GM19397 (cell line): ENCODE measurements around the gene ACACA.

ENCODE experiments used
- ATAC-seq: cut with Tn5 transposase; IDR thresholded peaks from one replicate; pipeline ENCODE4 v1.9.1; 2021; ENCODE audit warnings: mild to moderate bottlenecking, moderate library complexity; ENCODE audit not compliant: unreplicated experiment

ACACA gene

GRCh38 chr17:37142294-37142896, 264.2 kb downstream of the ACACA start:
- ATAC-seq: no peak

DNA sequence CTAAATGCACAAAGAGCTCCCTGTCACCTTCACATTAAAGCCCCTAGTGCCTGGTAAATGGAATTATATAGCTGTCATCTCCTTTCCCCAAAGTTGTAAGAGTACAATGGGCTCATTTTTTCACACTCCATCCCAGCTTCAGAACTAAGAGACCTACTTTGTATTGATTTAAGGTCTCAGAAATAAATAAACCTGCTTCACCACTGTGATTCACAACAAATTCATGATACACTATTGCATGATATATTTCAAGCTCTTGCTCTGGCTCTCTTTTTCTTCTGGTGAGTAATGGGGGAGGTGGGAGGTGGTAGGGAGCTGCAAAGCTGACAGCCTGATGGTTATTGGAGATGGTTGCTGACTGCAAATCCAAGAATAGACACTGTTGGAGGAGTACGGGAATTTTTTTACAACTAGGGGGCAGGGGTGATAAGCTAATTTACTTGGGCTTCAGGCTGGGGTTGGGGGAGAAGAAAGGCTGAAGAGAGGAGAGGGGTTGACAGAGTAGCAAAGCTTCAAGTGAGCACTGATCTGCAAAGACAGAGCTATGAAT, 268.0 kb downstream of the ACACA start:
- no peak for ATAC-seq

DNA sequence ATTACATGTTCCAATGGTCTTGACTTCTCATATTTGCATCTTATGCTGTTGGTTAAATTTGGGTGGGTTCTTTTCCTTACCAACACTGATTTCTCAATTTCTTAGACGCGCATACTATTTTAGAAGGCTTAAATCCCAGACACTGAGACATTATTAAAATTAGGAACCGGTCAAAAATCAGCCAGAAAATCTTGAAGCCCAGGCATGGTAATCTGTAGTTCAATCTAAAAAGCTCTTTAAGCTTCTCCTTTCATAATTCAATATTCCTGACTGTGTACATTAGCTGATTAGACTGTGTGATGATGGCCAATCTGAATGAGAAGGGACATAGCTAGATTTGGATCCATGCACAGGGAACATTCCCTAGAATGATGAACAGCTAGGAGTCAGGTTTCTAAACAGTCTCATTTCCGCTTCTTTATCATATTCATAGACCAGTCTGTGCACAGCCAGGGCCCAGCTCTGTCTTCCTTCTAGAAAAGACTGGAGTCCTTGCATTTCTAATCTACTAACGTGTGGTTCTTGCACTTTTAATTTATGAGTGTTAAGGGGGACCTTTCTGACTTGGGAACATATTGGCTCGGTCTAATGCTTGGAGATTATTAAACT, 268.6 kb downstream of the ACACA start:
- no peak for ATAC-seq

DNA sequence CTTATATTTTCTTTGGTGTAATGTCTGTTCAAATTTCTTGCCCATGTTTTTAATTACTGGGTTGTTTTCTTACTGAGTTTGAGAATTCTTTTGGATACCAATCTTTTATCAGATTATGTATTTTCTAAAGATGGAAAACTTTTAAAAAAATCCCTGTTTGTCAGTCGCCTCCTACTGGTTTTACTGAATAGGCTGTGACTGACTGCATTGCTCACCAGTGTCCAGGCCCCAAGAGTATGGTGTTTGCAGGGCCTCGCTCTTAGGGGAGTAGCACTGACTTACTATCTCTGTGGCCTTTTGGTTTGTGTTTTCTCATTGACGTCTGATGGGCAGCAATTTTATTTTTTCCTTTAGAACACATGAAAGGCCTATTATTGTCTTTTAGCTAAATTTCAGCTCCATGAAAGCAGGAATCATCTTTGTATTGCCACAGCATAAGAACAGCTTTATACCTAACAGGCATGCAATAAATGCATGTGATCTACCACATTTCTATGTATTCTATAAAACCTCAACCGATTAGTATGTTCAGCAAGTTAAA, 269.5 kb downstream of the ACACA start:
- no peak for ATAC-seq

- ATAC-seq: no peak
Observed at GRCh38 chr17:37135576-37135975, 271.1 kb downstream of the ACACA start.

GRCh38 chr17:37134050-37134449, 272.6 kb downstream of the ACACA start:
- ATAC-seq: no peak

- no peak for ATAC-seq
Observed at GRCh38 chr17:37133136-37133535, 273.5 kb downstream of the ACACA start.

- ATAC-seq: no peak
Observed at GRCh38 chr17:37131669-37132611, 274.7 kb downstream of the ACACA start.

DNA sequence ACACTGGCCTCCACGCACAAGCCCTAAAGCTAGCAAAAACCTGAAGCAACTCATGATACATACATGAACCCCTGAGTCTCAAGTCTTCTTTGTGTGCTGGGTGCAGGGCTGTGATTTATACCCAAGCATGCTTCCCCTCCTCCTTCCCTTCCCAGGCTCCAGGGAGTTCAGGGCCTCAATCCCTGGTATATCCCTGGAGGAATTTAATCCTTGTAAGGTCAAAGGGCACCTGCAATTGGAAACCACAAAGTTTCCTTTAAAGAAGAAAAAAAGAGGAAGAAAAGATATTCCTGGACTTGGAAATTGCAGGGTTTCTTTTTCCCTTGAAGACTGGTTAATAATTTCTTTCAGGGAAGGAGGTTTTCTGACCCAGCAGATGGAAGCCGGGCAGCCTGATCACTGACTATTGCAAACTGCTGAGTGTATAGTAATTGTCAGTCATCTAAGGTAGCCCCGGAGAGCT, 275.6 kb downstream of the ACACA start:
- ATAC-seq: no peak

- ATAC-seq: no peak
Observed at GRCh38 chr17:37124821-37125173, 281.8 kb downstream of the ACACA start.

DNA sequence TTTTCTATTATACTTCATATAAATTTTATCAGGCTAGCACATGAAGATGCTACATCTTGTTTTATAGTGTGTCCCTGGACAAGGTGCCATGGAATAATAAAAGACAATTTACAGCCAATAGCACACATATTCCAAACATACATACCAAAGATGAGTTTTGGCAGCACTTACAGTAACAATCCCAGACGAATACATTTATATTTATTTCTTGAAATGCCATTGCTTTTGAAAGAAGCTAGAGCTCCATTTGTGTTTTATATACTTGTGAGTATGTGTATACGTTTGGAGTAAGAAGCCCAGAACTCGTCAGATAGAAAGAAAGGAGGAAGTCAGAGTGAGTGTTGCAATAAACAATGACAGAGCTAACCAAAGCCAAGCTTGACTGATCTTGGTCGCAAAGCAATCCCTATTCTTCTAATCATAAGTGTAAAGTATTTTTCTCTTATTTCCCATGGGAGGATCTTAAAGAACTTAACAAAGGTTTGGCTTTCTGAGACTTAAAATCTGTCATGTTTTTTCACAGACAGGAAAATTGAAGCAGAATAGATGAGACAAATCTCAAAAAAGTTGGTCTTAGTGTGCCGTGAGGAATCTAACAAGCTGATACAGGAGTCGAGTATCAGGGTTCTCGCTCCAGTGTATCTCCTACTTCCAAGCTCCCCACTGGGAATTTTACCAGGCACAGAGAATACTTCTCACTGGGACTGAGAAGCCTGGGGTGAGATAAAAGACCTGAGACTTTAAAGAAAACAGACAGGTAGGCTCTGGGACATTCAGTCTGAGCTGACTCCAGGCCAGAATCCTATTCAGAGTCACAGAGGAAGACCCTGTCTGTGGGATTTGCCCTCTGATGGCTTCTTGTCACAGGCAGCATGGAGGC, 282.5 kb downstream of the ACACA start:
- no peak for ATAC-seq

DNA sequence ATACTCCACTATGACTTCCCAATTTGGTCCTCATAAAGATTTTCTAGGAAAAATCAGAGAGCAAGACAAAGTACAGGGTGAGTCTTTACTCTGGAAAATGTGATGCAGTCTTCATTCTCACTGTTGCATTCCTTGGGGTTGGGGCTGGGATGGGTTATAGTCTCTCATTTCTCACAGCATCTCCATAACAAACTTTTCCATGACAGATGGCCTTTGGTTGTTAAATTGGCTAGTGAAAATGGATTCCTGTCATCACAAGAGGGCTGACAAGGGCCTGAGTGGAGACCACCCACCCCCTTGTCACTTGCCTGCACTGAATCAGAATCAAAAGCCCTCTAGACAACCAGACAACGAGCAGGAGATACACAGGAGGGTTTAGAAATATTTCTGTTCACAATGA, 283.2 kb downstream of the ACACA start:
- ATAC-seq: no peak

GRCh38 chr17:37121616-37122015, 285.0 kb downstream of the ACACA start:
- ATAC-seq: no peak

GRCh38 chr17:37118366-37119137, 288.1 kb downstream of the ACACA start:
- no peak for ATAC-seq

- ATAC-seq: no peak
Observed at GRCh38 chr17:37117373-37118142, 289.1 kb downstream of the ACACA start.

- ATAC-seq: no peak
Observed at GRCh38 chr17:37116671-37117185, 289.9 kb downstream of the ACACA start.

GRCh38 chr17:37111329-37111728, 295.3 kb downstream of the ACACA start:
- ATAC-seq: no peak

- no peak for ATAC-seq
Observed at GRCh38 chr17:37110746-37111145, 295.9 kb downstream of the ACACA start.
